HCT116 (cell line): ENCODE data around the gene ANAPC4. TPM values are rescaled to one million over a fixed set of nuclear protein-coding genes. Genes with fewer than 3 reads are reported as not detected.

Experiments used
- ATAC-seq: fragments of 200-7000 bp; cut with Tn5 transposase; 2 replicates; pipeline ENCODE4 v1.9.1; 2020; ENCODE audit warnings: mild to moderate bottlenecking, moderate library complexity
- BruUV-seq: library from RNA; stranded (reverse); fragments of 400-500 nt; replicated peaks from 2 replicates; lab custom pipeline; 2021; lab: Mats Ljungman, UMichigan
- CTCF ChIA-PET: fragments of 300-600 bp; sonication (Branson Sonifier 250); formaldehyde crosslinking; loops from one replicate; lab custom pipeline; 2021; ENCODE audit warnings: antibody characterized with exemption; lab: Charles Lee
- POLR2A ChIA-PET: fragments of 300-600, 350-600 bp; sonication (Branson Sonifier 250); formaldehyde crosslinking; loops from one replicate; lab custom pipeline; 2021; ENCODE audit warnings: antibody characterized with exemption; lab: Charles Lee
- RAD21 ChIA-PET, 2 experiments: fragments of 300-600 bp; sonication (Branson Sonifier 250); formaldehyde crosslinking; loops; one replicate each; lab custom pipeline; 2023; ENCODE audit warnings: low total read pairs in 2 of 2; ENCODE audit not compliant: uncharacterized antibody in 2 of 2, unreplicated experiment in 2 of 2, low non-redundant PET in 1 of 2; lab: Charles Lee
- DNase-seq: peaks from one replicate; pipeline ENCODE4 v3.0.0-alpha.2; 2010; ENCODE audit warnings: low read depth, low spot score
- H2AFZ ChIP-seq: fragments of 200-600 bp; shearing (Covaris generic), sonication (generic); 2 replicates; pipeline ENCODE4 v1.6.1; 2017; ENCODE audit warnings: low read depth, mixed run types, mixed read lengths, antibody characterized with exemption, low read length; ENCODE audit not compliant: poor library complexity, severe bottlenecking
- H3K27ac ChIP-seq: 2 replicates; pipeline ENCODE4 v1.5.1; 2012; ENCODE audit warnings: low read depth, low read length
- H3K27me3 ChIP-seq: fragments of 200-600 bp; sonication (generic); 2 replicates; pipeline ENCODE4 v1.6.1; 2016; ENCODE audit warnings: mixed run types, low read length, mixed read lengths; ENCODE audit not compliant: insufficient read depth
- H3K36me3 ChIP-seq, 2 experiments: fragments of 200-500 bp in 1 of 2; fragments of 200-600 bp in 1 of 2; sonication (Bioruptor generic) in 1 of 2; sonication (generic) in 1 of 2; 2 replicates each; pipeline versions ENCODE4 v1.5.1 to v1.6.1; 2014 to 2016; ENCODE audit warnings: low read length in 2 of 2, inconsistent platforms in 1 of 2, mixed read lengths in 1 of 2, mixed run types in 1 of 2; ENCODE audit not compliant: insufficient read depth in 2 of 2, control insufficient read depth in 1 of 2
- H3K4me1 ChIP-seq, 2 experiments: fragments of 200-600 bp in 1 of 2; sonication (generic) in 1 of 2; 2 replicates each; pipeline versions ENCODE4 v1.5.1 to v1.6.1; 2012 to 2017; ENCODE audit warnings: low read length in 2 of 2, inconsistent platforms in 1 of 2, mild to moderate bottlenecking in 1 of 2, mixed read lengths in 1 of 2, mixed run types in 1 of 2, moderate library complexity in 1 of 2; ENCODE audit not compliant: insufficient read depth in 2 of 2, control insufficient read depth in 1 of 2
- H3K4me2 ChIP-seq: fragments of 200-600 bp; sonication (generic); 2 replicates; pipeline ENCODE4 v1.6.1; 2017; ENCODE audit warnings: mixed run types, low read length, mixed read lengths
- H3K4me3 ChIP-seq, 2 experiments: fragments of 200-600 bp in 1 of 2; sonication (generic) in 1 of 2; replicated peaks in 1 of 2; 2 replicates each; pipeline ENCODE4 v1.5.1; 2011 to 2016; ENCODE audit warnings: low read length in 2 of 2, control low read depth in 1 of 2, low read depth in 1 of 2, mild to moderate bottlenecking in 1 of 2, mixed read lengths in 1 of 2, mixed run types in 1 of 2
- H3K79me2 ChIP-seq: fragments of 200-600 bp; sonication (generic); 2 replicates; pipeline ENCODE4 v1.6.1; 2017; ENCODE audit warnings: mild to moderate bottlenecking, mixed run types, low read length, moderate library complexity, mixed read lengths; ENCODE audit not compliant: insufficient read depth
- H3K9ac ChIP-seq: fragments of 200-600 bp; sonication (generic); 2 replicates; pipeline ENCODE4 v1.6.1; 2016; ENCODE audit warnings: low read length, mixed read lengths
- H3K9me2 ChIP-seq: fragments of 200-600 bp; sonication (generic), shearing (Covaris generic); 2 replicates; pipeline ENCODE4 v1.6.1; 2017; ENCODE audit warnings: mixed run types, mild to moderate bottlenecking, moderate library complexity; ENCODE audit not compliant: insufficient read depth
- H3K9me3 ChIP-seq, 2 experiments: fragments of 200-500 bp in 1 of 2; fragments of 200-600 bp in 1 of 2; sonication (Bioruptor generic) in 1 of 2; sonication (generic) in 1 of 2; 2 replicates each; pipeline ENCODE4 v1.6.1; 2014 to 2017; ENCODE audit warnings: low read length in 2 of 2, mixed read lengths in 2 of 2, inconsistent platforms in 1 of 2, low read depth in 1 of 2, mild to moderate bottlenecking in 1 of 2, mixed run types in 1 of 2, moderate library complexity in 1 of 2; ENCODE audit not compliant: control insufficient read depth in 1 of 2, insufficient read depth in 1 of 2
- H4K20me1 ChIP-seq: fragments of 200-600 bp; sonication (generic), shearing (Covaris generic); 2 replicates; pipeline ENCODE4 v1.6.1; 2017; ENCODE audit warnings: mixed run types, mild to moderate bottlenecking, moderate library complexity; ENCODE audit not compliant: insufficient read depth
- EZH2 ChIP-seq: fragments of 200-600 bp; sonication (generic); IDR thresholded peaks from 2 replicates; pipeline ENCODE4 v1.6.1; 2017; ENCODE audit warnings: antibody characterized with exemption, mixed run types
- JUND ChIP-seq: IDR thresholded peaks from 2 replicates; pipeline ENCODE4 v1.6.1; 2012
- SIN3A ChIP-seq: IDR thresholded peaks from 2 replicates; pipeline ENCODE4 v1.6.1; 2012; ENCODE audit warnings: low read depth
- ZBTB33 ChIP-seq: IDR thresholded peaks from 2 replicates; pipeline ENCODE4 v1.6.1; 2011; ENCODE audit warnings: mild to moderate bottlenecking, low read length, moderate library complexity; ENCODE audit not compliant: insufficient replicate concordance; ENCODE audit errors: extremely low read depth
- ZNF274 ChIP-seq: fragments of 200-500 bp; sonication (Bioruptor generic); IDR thresholded peaks from 2 replicates; pipeline ENCODE4 v1.6.1; 2014; ENCODE audit warnings: mild to moderate bottlenecking, low read depth, low read length, inconsistent platforms
- intact Hi-C: fragments of 100-400 bp; cut with micrococcal nuclease; formaldehyde crosslinking; loops from 2 replicates; pipeline ENCODE4 v1.10.0; 2022
- total RNA-seq: library from RNA; stranded (reverse); gene quantifications from one replicate; pipeline ENCODE4 v1.2.1, GENCODE V29; 2021; ENCODE audit not compliant: unreplicated experiment

Gene ANAPC4
- total RNA-seq, 1 experiment from 2014 or later: 29.2 TPM

- no peak overlapping the region for H2AFZ ChIP-seq
- intact Hi-C loops: no loop called here
- DNase-seq (no peak), ATAC-seq (no peak)
- no TSS peak for BruUV-seq
- no peaks in the 10 kb centered on the region for H3K79me2 ChIP-seq
- H3K9ac ChIP-seq: no peak overlapping the region
- no peak for TF ChIP-seq SIN3A
- no peak overlapping the region for H3K27ac ChIP-seq
- no peaks in the 10 kb centered on the region for H3K4me1 ChIP-seq
- no peak overlapping the region for H3K4me2 ChIP-seq
- CTCF ChIA-PET: no interaction called here
- H3K9me3 ChIP-seq: no peaks in the 10 kb centered on the region
- no peaks in the 10 kb centered on the region for H3K9me2 ChIP-seq
- H3K27me3 ChIP-seq: no peaks in the 10 kb centered on the region
- POLR2A ChIA-PET: no interaction called here
- H3K36me3 ChIP-seq: peaks cover 8 to 14% of the 10 kb centered on the region in 2 experiments; a peak in 3 of 4 replicates
- RAD21 ChIA-PET: no interaction called here
- H3K4me3 ChIP-seq: no peak overlapping the region
- no peaks in the 10 kb centered on the region for H4K20me1 ChIP-seq
Observed at GRCh38 chr4:25403699-25404098, 26.6 kb downstream of the ANAPC4 start.

GRCh38 chr4:25405453-25405852, 28.4 kb downstream of the ANAPC4 start:
- CTCF ChIA-PET: no interaction called here
- no peak overlapping the region for H3K27ac ChIP-seq
- POLR2A ChIA-PET: no interaction called here

More at GRCh38 chr4:25405453-25405852, 28.4 kb downstream of the ANAPC4 start:
- H3K4me1 ChIP-seq: no peaks in the 10 kb centered on the region
- no peaks in the 10 kb centered on the region for H3K79me2 ChIP-seq
- H3K4me3 ChIP-seq: no peak overlapping the region
- no peak overlapping the region for H3K9ac ChIP-seq
- no peak for TF ChIP-seq ZNF274
- no peak for TF ChIP-seq EZH2
- TF ChIP-seq ZBTB33: no peak
- TF ChIP-seq JUND: no peak
- no peak overlapping the region for H3K4me2 ChIP-seq
- no TSS peak for BruUV-seq
- H2AFZ ChIP-seq: no peak overlapping the region
- no peaks in the 10 kb centered on the region for H3K9me3 ChIP-seq
- H3K27me3 ChIP-seq: no peaks in the 10 kb centered on the region
- H4K20me1 ChIP-seq: no peaks in the 10 kb centered on the region
- intact Hi-C loops: no loop called here
- DNase-seq: no peak
- ATAC-seq: no peak
- no peaks in the 10 kb centered on the region for H3K9me2 ChIP-seq
- peaks cover 17 to 25% of the 10 kb centered on the region in 2 experiments; a peak in 3 of 4 replicates for H3K36me3 ChIP-seq
- RAD21 ChIA-PET: no interaction called here
